Cardiac atrium fibroblast (primary cell): ENCODE measurements around the gene NADK2. TPM values are rescaled to one million over a fixed set of nuclear protein-coding genes. Genes with fewer than 3 reads are reported as not detected.

Experiments
- total RNA-seq: library from RNA; depleted of rRNA; stranded (reverse); fragments of >200 nt; gene quantifications from 2 replicates; pipeline ENCODE4 v1.2.3, GENCODE V29; 2015

NADK2 gene, protein sequence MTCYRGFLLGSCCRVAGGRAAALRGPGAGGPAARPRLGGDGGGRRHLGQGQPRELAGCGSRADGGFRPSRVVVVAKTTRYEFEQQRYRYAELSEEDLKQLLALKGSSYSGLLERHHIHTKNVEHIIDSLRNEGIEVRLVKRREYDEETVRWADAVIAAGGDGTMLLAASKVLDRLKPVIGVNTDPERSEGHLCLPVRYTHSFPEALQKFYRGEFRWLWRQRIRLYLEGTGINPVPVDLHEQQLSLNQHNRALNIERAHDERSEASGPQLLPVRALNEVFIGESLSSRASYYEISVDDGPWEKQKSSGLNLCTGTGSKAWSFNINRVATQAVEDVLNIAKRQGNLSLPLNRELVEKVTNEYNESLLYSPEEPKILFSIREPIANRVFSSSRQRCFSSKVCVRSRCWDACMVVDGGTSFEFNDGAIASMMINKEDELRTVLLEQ
- total RNA-seq = 26.9 and 29.0 TPM in 2 replicates

DNA sequence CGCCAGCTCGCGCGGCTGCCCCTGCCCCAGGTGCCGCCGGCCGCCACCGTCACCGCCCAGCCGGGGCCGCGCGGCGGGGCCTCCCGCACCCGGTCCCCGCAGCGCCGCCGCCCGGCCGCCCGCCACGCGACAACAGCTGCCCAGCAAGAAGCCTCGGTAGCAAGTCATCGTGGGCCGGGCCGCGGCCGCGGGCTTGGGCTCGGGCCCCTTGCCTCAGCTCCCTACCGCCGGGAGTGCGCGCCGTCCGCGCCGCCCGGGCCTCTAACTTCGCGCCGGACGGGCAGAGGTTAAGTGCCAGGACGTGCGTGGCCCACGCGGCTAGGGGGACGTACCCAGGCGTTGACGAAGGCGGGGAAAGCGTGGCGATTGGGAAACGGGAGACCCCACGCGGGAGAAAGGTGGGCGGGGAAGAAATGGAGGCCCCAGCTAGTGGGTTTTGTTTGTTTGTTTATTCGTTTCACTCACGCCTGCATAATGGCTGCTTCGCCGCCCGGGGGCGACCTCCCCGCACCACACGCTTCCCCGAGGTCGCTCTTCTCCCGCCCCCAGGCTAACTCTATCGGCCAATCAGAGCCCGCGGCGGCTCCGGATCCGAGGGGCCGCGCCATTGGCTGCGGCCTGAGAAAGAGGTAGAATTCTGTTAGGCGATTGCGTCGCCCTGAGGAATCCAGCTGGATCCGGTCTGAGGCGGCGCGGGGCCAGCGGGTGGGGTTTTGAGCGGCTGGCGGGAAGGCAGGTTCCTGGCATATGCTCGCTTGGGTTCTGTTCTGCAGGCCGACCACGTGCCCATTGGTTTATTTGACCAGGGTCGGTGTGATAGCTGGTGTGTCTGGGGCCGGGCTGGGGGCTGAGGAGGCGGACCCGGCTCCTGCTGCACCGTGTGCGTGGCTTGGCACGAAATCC, at the start of gene NADK2:
Gene NADK2, minus strand, starts transcription at position 295 of the 903 bp plus-strand sequence. Its CDS starts 127 bp downstream, at position 168.

DNA sequence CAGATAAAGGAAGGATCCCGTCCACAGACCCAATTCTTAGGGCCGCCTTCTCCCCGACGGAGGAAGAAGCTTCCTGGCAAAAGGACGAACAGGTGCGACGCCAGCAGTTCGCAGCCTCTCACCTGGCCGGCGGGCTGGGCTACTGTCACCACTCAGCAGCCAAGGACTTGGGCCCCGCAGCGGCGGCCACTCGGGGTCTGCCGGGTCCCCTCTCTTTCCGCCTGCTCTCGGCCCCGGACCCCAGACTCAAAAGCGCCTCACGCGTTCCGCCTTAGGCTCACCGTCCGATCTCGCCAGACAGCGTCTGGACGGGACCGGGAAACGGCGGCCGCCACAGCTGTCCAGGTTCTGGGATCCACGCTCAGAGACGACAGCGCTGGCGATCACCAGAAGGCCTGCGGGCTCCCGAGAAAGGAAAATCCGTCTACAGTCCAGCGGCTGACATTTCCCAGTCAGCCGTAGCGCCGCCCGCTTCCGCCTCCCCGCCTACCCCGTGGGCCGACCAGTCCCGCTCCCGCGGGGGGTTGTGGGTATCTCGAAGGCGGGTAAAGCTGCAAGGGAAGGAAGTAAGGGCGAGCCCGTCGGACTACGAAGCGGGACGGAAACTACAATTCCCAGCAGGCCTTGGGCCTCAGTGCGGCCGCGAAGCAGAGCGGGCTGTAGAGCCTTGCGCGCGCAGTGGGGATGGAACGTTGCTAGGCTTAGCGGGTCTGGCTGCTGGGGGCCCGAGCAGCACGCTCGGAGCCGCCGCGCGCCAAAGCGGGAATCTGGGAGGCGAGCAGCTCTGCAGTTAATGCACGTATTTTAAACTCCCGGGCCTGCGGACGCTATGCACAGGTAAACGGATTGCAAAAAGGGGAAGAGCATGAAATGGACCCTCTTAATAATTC, 90.0 kb downstream of the NADK2 start, which contains the start of the genes LMBRD2 and SKP2:
Gene LMBRD2, minus strand, starts transcription at position 454 of the 890 bp plus-strand sequence. CDS start 8,538 bp downstream, outside the sequence.
Gene SKP2, plus strand, starts transcription at position 678 of the 890 bp plus-strand sequence. Its CDS starts 152 bp downstream, at position 830.

Other genes starting within 250 kb of the NADK2 start
- gene UGT3A2, start 175.0 kb downstream of the NADK2 start, total RNA-seq = not detected in 2 replicates
- gene LMBRD2, start 90.0 kb downstream of the NADK2 start, total RNA-seq = 6.1 and 8.6 TPM in 2 replicates
- 17.8 and 38.1 TPM in 2 replicates for gene SKP2, start 89.8 kb downstream of the NADK2 start, total RNA-seq
- not detected in 2 replicates for gene RANBP3L, start 60.0 kb upstream of the NADK2 start, total RNA-seq